HG02610 (cell line): ENCODE data around the gene TSPO.
"Not testable (repeated sequence)": the region's sequence is repeated elsewhere in the genome, so short reads cannot be mapped to it uniquely, and the experiment has no call there.

Experiments used
- ATAC-seq: cut with Tn5 transposase; IDR thresholded peaks from one replicate; pipeline ENCODE4 v1.9.1; 2021; ENCODE audit warnings: mild to moderate bottlenecking, moderate library complexity; ENCODE audit not compliant: unreplicated experiment

TSPO gene

DNA sequence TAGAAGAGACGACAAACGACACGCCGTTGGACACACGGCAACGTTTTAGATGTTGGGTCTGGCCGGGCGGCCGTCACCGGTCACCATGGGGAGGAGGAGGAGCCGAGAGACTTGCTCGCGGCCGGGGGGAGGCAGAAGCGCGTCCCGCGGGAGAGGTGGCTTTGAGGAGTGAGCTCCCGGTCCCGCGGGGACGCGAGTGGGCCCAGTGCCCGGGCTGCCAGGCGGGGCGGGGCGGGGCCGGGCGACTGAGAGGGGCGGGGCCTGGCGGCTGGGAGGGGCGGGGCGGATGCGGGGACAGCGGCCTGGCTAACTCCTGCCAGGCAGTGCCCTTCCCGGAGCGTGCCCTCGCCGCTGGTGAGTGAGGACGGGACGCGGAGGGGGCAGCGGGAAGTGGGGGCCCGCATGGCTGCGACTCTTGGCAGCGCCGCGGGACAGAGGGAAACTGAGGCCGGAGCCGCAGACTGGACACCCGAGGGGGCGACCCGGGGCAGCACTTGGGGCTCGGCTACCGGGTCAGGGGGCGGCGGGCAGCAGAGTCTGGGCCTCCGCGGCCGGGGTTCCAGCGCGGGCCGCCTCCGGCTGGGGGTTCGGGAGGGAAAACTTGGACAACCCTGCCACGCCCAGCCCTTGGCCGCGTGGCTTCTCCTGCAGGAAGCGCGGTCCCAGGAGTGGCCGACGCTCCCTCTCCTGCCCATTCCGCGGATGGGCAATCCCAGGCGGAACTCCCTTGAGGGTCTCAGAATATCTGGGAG, at the start of gene TSPO:
Gene TSPO (plus strand): TSS at position 309 of the 752 bp plus-strand sequence. CDS start 7,680 bp downstream, outside the sequence.
- no peak for ATAC-seq

DNA sequence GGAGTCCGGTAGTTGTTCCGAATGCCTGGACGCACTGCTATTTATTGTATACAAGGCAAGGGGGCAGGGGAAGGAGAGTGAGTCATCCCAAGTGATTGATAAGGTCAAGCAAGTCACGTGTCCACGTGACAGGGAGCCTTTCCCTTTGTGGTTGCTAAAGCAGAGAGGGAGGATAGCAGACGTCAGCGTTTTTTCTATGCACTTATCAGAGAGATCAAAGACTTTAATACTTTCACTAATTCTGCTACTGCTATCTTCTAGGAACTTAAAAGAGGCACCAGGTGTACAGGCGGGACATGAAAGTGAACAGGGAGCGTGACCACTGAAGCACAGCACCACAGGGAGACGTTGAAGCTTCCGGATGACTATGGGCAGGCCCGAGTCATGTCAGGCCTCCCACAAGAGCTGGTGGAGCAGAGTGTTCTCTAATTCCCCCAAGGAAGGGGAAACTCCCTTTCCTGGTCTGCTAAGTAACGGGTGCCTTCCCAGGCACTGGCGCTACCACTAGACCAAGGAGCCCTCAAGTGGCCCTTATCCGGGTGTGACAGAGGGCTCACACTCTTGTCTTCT, 47.2 kb upstream of the TSPO start:
- peak; percentile 48 for ATAC-seq

DNA sequence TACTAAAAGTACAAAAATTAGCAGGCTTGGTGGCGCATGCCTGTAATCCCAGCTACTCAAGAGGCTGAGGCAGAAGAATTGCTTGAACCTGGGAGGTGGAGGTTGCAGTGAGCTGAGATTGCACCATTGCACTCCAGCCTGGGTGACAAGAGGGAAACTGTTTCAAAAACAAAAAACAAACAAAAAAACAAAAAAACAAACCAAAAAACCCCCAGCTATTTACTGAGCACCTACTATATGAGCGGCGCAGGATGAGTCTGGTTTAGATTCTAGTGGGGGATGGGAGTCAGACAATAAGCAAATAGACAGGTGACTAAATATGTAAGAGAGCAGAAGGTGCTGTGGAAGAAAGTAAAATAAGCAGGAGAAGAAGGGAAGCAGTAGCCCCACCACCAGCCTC, 46.4 kb upstream of the TSPO start:
- not testable (repeated sequence) for ATAC-seq

DNA sequence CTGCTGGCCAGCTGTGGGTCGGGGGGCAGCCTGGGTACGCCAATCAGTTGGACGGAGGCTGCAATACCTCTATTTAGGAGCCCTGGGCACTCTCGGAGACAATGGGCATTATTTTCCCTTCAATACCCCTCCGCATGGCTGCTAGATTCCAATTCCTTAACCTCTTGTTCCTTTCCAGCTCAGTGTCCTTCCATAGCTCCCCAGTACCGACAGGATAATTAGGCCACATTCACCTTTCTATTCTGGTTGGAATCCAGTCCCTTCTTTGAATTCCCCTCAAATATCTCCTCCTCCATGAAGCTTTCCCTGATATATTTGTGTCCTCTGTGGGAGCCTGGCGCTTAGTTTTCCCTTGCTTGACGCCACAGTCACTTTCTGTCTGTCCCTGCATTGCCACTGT, 45.1 kb upstream of the TSPO start:
- ATAC-seq, result no peak

DNA sequence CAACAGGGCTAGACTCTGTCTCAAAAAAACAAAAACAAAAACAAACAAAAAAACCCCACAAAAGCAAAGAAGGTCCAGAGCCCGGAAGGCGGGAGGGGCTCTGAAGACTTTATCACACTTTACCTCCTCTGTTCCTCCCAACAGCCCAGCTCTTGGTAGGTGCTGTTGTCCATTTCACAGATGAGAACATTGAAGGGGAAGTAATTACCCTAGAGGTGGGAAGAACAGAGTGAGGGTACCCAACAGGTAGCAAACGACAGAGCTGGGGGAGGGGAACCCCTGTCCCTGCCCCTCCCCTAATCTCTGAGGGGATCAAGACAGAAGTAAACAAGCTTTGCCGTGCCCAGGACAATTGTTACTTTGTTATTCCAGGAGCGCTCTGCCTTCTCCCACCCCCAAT, 41.8 kb upstream of the TSPO start:
- ATAC-seq, result no peak

DNA sequence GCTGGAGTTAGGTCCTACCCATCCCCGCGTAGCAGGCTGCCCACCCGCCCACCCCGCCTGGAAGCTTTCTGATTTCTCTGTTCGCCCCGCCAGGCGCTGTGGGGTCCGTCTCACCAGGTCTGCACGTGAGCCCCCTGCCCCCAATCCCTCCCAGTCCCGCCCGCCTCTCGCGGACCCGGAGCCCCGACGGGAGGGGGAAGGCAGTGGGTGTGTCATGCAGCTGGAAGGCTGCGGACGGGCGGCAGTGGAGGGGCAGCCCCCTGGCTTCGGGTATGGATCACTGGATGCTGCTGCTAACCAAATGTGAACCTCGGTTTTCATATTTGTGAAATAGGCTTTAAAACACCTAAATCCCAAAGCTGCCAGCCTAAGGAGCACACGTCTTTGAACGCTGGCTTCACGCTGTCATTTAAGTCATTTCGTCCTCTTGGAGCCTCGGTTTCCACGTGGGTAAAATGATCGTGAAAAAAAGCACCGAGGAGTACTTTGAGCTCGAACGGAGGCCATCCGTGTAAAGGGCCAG, 41.4 kb upstream of the TSPO start:
- ATAC-seq, result no peak

DNA sequence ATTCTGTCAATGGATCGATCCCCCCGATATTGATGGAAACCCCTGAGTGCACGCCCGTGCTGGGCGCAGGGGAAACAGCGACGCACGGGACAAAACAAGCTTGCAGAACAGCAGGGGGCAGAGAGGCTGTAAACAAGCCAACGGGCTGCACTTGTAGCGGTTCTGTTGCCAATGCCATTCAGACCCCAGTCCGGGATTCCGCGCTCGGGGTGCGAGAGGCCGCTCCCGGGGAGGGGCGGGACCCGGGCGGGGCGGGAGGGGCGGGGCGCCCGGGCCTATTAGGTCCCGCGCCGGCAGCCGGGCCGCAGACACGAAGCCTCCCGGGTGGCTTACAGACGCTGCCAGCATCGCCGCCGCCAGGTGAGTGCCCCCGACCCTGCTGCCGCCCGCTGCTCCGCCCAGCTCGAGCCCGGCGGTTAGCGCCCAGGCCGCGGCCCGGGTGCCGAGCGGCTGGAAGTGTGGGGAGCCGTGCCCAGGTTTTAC, 40.9 kb upstream of the TSPO start, which contains the start of gene BIK:
Gene BIK (plus strand): TSS at position 307 of the 483 bp plus-strand sequence. CDS start 13,273 bp downstream, outside the sequence.
- ATAC-seq, result no peak

DNA sequence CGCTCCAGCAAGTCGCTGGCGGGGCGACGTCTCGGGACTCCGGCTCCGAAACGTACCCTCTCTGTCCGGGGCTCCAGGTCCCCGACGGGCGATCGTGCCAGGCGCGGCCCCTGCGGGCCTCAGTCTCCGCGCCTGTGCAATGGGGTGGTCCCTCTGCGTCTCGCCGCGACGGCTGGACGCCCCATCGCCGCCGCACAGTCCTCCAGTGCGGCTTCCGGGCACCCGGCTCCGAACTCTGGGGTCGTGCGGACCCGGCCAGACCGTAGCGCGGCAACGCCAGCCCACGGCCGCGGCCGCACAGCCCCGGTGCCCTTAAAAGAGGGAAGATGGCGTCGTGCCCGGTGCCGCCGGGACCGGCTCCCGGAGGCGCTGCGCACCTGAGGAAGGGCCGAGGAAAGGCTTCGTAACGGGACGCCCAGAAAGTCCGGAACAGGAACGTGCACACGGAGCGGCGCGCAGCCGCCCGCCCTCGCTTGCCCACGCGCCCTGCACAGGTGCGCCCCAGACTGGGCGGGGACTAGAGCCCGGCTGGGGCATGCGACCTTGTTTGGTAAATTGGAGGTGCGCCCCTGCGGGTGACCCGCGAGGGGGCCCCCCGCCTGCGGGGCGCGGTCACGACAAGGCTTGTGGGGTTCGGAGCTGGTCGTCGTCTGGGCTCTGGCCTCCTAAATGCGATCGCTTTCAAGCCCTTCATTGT, 40.3 kb upstream of the TSPO start:
- no peak for ATAC-seq

DNA sequence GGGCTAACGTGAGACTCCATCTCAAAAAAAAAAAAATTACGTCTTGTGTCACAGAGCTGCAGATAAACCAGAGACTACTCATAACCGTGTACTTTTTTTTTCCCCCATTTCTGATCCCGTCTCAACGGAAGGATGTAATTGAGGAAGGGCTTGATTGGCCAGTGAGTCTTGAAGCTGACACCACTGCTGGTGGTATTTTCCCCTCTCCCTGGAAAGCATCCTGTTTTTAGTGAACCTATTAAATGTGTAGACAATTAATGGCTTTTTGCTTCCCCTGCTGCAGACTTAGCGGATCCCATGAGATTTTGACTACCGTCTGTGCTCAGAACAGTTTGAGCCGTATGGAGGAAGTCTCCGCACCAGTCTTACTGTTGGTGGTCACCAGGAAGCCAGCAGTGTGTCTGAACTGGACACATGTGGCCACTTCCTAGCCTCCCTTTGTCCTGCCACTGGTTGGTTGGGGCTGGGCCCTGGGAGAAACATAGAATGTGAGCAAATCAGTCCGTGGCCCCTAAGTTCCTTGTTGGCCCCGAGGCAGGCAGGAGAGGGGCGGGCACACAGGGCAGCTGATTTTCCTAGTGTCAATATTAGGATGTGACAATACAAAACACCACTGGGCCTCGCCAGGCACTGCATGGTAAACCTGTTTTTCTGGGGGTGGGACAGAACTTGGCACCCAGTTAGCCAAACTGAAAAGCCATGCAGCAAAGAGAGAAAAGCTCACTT, 37.7 kb upstream of the TSPO start:
- no peak for ATAC-seq

DNA sequence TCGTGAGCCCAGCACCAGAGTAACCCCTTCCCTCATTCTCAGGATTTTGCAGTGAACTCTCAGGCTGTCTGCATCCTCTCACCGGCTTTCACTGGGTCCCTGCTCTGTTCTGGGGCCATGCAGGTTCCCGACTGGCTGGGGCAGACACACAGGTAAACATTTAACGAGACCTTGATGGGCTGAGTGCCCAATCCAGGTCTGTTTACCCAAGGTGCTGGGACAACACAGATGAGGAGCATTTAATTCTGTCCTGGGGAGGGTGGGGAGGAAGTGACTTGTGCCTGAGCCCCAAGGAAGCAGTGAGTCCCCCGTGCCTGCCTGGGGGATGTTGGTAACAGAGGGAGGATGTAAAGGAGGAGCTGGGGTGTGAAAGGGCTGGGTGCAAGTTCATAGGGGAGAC, 36.4 kb upstream of the TSPO start:
- no peak for ATAC-seq

DNA sequence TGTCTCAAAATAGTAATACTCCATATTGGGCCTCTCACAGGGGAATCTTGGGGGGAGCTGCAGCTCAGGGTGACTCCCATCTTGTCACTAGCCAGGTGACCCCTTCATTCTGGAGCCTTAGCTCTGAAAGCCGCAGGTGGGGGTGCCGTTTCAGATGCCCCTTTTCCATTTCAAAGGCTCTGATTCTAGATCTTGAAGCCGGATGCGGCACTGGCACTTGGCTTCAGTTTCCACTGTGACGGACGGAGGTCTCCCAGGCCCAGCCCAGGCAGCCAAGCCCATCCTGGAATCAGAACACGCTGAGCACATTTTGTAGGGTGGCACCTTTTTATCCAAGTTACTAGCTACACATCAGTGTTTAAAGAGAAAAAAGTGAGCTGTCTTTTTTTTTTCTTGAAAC, 34.4 kb upstream of the TSPO start:
- ATAC-seq, result no peak

DNA sequence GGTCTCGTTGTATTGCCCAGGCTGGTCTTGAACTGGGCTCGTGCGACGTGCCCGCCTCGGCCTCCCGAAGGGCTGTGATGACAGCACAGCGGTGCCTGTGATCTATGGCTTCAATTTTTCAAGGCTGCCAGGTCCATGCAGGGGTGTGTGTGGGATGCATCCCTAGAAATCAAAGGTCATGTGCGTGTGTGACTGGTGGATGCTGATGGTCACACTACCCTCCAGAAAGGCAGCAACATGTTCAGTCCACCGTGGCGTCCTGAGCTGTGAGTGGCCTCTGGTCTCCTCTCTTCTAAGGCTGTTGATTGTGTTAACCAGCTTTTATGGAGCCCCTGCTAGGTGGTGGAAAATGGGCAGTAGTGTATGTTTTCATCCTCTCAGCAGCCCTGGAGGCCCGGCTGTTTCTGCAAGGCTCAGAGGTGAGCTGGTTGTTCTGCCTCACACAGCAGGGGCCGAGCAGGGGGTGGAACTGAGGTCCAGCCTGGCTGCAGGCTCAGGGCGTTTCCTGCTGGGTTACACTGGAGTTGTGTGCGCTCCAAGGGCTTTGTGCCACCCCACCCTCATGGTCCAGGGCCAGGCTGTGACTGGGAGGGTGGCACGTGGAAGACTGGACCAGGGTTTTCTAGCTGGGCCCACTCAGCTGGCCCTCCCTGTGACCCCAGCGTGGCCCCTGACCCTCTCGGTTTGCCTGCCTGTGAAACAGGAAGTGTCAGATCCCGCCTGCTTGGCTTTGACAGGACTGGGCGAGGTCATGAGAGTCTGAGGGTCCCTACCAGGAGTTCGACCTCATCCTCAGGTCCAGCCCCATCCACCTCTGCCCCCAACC, 33.1 kb upstream of the TSPO start:
- no peak for ATAC-seq

DNA sequence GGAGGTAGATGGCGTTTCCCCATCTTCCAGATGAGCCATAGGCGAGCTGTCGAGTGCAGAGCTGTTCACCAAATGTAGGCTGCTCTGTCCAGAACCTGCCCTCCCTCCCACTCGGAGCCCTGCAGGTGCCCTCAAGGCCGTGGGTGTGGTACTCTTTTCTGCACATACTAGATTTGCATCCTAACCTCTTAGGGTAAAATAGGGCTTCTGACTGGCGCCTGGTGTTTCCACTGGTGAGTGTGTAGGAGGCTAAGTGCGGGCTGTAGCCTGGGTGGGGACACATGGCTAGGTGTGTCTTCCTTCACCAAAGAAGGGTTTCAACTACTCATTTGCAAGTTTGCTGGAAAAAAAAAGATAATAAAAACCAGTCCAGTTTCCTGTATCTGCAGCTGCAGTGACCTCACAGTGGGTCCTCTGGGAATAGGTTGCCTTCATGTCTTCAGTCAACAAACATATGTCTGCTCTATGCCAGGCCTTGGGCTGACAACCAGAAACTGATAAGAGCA, 32.4 kb upstream of the TSPO start:
- ATAC-seq, result peak; percentile 61

DNA sequence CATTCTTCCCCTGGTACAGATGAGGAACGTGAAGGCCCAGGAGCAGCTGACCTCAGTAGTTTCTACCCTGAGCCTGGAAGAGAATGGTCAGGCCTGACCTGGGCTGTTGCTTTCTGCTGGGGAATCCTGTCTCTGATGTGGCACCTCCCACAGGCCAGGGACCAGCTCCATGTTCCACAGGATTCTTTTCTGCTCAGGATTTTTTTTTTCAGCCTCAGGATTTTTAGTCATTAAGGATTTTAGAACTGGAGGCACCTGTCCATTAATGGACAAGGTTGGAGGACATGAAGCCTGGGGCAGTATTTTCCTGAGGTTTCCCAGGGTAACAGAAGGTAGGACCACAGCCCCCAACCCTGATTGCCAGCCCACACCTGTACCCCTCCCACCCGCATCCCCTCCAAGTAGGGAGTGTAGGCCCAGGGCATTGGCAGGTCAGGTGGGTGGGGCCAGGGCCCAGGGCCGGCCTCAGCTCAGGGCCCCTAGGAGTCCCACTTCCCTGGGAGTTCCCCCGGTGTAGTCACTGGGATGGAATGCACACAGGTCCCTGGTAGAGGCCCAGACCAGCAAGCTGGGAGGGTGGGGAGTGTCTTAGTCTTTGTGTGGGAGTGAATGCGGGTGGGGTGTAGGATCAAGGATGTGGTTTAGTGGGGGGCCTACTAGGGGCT, 24.7 kb upstream of the TSPO start:
- no peak for ATAC-seq

DNA sequence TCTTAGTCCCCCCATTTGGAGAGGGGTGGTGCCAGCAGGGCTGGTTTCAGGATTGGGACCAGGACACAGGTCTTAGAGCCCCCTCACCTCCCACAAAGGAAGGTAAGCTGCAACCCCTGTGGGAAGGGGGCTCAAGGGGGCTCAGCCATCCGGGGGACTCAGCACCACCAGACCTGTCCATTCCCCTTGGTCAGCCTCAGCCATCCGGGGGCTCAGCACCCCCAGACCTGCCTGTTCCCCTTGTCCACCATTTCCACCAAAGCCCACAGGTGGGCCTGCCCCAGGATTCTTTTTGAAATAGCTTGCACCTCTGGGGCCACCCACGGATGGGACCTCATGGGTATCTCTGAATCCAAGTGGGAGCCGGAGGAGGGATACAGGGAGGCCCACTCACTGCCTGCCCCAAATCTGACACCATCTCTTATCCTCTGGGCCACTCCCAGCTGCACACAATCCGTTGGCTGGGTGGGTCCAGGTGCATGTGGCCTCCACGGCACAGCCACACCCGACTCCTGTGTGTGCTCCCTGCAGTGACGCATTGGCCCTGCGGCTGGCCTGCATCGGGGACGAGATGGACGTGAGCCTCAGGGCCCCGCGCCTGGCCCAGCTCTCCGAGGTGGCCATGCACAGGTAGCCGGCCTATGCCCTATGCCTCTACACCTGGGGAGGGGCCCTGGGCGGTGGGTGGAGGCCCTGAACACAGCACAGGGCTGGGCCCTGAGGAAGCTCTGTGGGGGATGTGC, 24.0 kb upstream of the TSPO start:
- ATAC-seq, result no peak

DNA sequence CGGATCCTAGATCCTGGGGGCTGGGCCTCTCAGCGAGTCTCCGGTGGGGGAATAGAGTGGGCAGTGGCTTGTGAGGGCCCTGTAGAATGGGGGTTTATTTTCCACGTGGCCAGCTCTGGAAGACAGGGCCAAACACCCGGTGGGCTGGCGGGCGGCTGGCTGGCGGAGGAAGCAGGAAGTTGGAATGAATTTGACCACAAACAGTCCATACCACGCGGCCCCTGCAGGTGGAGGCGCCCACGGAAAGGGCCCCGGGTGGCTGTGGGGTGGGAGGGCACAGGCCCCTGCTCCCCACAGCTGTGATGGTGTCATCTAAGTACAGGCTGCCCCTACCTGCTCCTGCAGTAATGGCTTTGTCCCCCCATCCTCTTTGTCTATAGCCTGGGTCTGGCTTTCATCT, 23.2 kb upstream of the TSPO start:
- no peak for ATAC-seq

DNA sequence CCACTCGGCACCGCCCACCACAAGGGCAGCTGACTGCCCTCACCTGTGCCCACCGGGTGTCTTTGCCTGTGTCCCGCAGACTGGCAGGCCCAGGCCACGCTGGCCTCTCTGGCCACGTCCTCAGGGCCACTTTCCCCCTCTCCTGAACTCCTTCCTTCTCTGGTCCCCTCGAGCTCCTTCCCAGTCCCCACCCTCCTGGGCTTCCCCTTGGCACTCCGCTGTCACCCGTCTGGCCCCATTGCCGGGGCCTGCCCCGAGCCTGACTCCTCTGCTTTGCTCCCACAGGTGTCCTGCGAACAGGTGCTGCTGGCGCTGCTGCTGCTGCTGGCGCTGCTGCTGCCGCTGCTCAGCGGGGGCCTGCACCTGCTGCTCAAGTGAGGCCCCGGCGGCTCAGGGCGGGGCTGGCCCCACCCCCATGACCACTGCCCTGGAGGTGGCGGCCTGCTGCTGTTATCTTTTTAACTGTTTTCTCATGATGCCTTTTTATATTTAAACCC, 22.4 kb upstream of the TSPO start:
- no peak for ATAC-seq
